Stimulated activated CD8-positive, alpha-beta memory T cell treated with anti-CD3 and anti-CD28 coated beads, Interleukin-15, amount 100 ng/mL, for 4 hours (primary cell): Measurements from ENCODE around the gene CALR.
A peak's percentile ranks its signal among the peaks of the same experiment; 100 is the strongest.

Source experiments
- DNase-seq, 2 donors: peaks; one replicate each; pipeline ENCODE4 v3.0.0-alpha.2; 2020; ENCODE audit warnings: low read depth in 2 of 2

Gene CALR

GRCh38 chr19:12979974-12980373 lies 41.6 kb downstream of the CALR start:
- no peak for DNase-seq

GRCh38 chr19:12982648-12983047 lies 44.2 kb downstream of the CALR start:
- no peak for DNase-seq

DNA sequence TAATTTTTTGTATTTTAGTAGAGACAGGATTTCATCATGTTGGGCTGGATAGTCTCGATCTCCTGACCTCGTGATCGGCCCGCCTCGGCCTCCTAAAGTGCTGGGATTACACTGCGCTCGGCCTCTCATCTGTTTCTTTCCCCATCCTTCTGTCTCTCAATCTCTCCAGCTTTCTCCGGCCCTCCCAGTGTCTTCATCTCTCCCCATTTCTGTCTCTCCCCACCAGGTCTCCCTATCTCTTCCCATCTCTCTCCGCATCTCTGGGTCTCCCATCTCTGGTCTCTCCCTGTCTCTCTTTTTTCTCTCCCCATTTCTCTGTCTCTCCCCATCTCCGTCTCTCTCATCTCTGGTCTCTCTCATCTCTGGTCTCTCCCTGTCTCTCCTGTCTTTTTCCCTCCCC lies 44.7 kb downstream of the CALR start:
- no peak for DNase-seq

- peak; percentile 43 to 56 for DNase-seq
Observed at GRCh38 chr19:12983542-12984142, 45.2 kb downstream of the CALR start.

- DNase-seq: no peak
Observed at GRCh38 chr19:12984143-12984627, 45.8 kb downstream of the CALR start.

GRCh38 chr19:12984683-12985048 lies 46.3 kb downstream of the CALR start:
- DNase-seq: no peak

DNA sequence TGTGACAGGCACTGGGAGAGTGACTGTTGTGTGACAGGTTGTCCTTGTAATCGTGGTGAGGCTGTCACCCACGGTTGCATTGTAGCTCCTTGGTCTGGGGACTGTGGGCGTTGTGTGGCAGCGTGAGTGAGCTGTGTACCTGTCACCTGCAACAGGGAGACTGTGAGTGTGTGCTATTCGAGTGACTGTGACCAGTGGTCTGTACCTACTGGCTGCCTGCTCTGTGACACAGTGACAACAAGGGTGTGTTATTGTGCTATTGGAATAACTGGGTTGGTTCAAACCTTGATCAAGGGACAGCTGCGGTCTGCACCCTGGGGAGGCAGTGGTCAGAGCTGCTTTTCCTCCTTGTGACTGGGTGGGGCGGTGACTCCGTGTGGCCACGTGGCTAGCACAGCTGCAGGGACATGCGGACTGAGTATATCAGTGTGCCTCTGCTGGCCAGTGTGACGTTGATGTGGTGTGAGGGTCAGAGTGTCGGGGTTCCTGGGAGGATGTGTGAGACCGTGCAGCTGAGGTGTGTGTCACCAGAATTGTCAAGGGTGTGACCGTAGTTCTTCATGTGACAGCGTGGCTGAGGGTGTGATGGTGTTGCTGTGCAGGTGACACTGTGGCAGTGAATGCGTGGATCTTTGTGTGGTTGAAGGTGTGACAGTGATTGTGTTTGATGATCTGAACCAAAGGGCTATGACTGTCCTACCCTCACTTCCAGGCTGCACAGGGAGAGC lies 46.8 kb downstream of the CALR start:
- peak in 1 of 2 donors; percentile 12 for DNase-seq

GRCh38 chr19:12986726-12987125 lies 48.3 kb downstream of the CALR start:
- no peak for DNase-seq

DNA sequence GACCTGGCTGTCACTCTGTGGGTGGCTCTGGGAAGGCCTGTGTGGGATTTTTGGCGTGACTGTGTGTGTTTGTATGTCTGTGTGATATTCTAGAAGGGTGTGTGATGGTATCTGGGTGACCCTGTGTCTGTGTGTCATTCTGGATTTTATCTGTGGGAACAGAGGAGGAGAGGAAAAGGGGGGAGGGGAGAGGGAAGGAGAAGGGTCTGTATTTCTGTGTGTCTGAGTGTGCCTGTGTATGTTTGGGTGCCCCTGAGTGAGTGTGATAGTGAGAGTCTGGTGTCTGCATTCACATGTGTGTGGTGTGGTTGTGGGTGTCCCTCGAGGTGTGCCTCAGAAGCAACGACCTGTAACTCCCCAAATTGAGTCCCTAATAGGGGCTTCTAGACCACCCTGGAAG lies 48.8 kb downstream of the CALR start:
- DNase-seq: no peak

DNA sequence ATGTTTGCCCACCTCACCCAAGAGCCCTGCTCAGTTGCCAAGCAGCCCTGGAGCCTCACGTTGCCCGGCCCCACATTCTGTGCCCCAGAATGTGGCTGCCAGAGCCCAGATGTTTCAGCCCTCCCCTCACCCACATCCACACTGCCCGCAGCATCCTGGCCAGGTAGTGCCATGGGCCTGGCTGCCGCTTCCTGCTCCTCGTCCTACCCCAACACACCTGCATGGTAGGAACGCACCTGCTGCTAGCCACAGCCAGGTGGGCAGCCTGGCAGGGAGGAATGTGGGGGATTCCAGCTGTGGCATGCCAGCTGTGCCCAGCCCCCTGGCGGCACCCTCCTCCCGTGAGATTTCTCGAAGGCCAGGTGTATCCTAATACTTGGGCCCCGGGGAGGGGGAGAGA lies 49.4 kb downstream of the CALR start:
- DNase-seq: no peak

DNA sequence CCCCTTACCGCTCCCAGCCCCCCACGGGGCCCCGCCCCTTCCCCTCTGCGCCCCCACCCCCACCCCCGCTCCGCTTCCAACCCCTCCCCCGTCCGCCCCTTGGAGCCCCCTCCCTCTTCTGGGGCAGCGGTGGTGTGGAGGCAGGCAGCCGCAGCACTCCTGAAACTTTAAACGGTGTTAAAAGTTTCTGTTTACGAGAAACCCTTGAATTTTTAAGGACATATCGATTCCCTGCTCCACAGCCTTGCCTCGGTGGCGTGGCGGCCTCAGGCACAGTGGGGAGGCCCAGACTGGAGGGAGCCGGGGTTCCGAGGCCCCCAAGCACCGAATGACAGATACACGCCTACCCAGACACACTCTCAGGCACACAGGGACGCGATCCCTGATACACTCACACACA lies 52.0 kb downstream of the CALR start:
- DNase-seq: no peak

DNA sequence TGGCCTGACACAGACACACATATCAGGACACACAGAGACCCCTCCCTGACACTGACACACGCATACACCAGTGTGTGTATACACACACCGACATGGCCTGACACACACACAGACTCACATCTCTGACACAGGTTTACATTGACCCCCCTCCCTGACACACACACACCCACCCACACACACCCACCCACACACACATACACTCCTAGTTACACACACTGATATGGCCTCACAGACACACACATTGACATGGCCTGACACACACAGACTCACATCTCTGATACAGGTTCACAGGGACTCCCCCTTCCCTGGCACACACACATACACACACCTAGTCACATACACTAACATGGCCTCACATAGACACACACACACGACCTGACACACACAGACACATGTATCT lies 52.4 kb downstream of the CALR start:
- DNase-seq: no peak

DNA sequence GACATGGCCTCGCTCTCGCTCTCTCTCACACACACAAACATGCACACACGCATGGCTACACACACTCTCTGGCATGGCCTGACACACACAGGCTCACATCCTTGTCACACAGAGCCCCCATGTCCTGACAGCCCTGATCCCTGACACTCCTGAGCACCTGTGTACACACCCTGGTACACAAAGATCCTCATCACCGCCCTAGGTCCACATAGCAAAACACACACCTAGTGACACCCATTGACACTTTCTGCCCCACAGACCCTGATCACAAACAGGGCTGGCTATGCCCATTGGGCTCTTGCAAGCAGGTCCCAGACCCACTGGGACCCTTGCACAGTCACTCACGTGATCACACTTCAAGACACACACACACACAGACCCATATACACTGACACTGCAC lies 52.9 kb downstream of the CALR start:
- DNase-seq: no peak

DNA sequence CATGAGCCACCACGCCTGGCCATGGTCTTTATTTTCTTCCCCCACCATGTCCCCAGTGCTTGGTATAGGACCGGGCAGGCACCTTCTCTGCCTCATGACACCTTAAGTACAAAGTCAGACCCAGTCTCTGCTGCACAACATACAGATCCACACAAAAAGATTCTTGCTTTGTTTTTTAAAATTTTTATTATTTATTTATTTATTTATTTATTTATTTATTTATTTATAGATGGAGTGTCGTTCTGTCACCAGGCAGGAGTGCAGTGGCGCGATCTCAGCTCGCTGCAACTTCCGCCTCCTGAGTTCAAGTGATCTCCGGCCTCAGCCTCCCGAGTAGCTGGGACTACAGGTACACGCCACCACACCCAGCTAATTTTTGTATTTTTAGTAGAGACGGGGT lies 54.3 kb downstream of the CALR start:
- no peak for DNase-seq

- DNase-seq: no peak
Observed at GRCh38 chr19:12993562-12993961, 55.2 kb downstream of the CALR start.
